Sigmoid colon (tissue), 7 donors: ENCODE results near the gene USP24. TPM values are rescaled to one million over a fixed set of nuclear protein-coding genes. Genes with fewer than 3 reads are reported as not detected.

Source experiments
- DNase-seq: peaks from one replicate; pipeline ENCODE4 v3.0.0-alpha.2; 2019
- H3K27ac ChIP-seq, 4 donors: fragments of 200-600 bp; sonication (generic); one replicate each; pipeline ENCODE4 v1.5.1; 2016 to 2019; ENCODE audit warnings: mild to moderate bottlenecking in 1 of 4
- H3K27me3 ChIP-seq, 3 donors: fragments of 200-600 bp; sonication (generic); one replicate each; pipeline ENCODE4 v1.5.1; 2019; ENCODE audit warnings: mild to moderate bottlenecking in 1 of 3
- H3K36me3 ChIP-seq, 4 donors: fragments of 200-600 bp; sonication (generic); one replicate each; pipeline ENCODE4 v1.5.1; 2016 to 2019
- H3K4me1 ChIP-seq, 4 donors: fragments of 200-600 bp; sonication (generic); one replicate each; pipeline ENCODE4 v1.5.1; 2017 to 2019
- H3K4me3 ChIP-seq, 4 donors: fragments of 200-600 bp; sonication (generic); one replicate each; pipeline ENCODE4 v1.5.1; 2017 to 2019; ENCODE audit warnings: mild to moderate bottlenecking in 2 of 4, moderate library complexity in 1 of 4
- H3K9me3 ChIP-seq, 4 donors: fragments of 200-600 bp in 3 of 4; sonication (generic) in 3 of 4; one replicate each; pipeline versions ENCODE4 v1.5.1 to v1.6.1; 2013 to 2019
- CTCF ChIP-seq, 4 experiments: fragments of 450-650 bp in 3 of 4; fragments of 200-600 bp in 1 of 4; IDR thresholded peaks; one replicate each; pipeline ENCODE4 v1.5.1; 2016 to 2019; ENCODE audit warnings: antibody characterized with exemption in 4 of 4, mild to moderate bottlenecking in 3 of 4, moderate library complexity in 2 of 4
- EP300 ChIP-seq, 4 donors: sonication (generic); formaldehyde crosslinking; IDR thresholded peaks; one replicate each; pipeline ENCODE4 v1.6.1; 2017; ENCODE audit warnings: antibody characterized with exemption in 4 of 4
- POLR2A ChIP-seq, 2 donors: fragments of 450-650 bp; IDR thresholded peaks; one replicate each; pipeline ENCODE4 v1.6.1; 2016; ENCODE audit warnings: antibody characterized with exemption in 2 of 2, mild to moderate bottlenecking in 2 of 2, moderate library complexity in 2 of 2
- POLR2AphosphoS5 ChIP-seq, 4 donors: sonication (generic); formaldehyde crosslinking; IDR thresholded peaks; one replicate each; pipeline ENCODE4 v1.6.1; 2017; ENCODE audit warnings: antibody characterized with exemption in 4 of 4
- WGBS, 2 donors: extraction: QIAGEN DNeasy Blood & Tissue Kit; methylation state at CpG; one replicate each; pipeline ENCODE4 v1.1.7; 2013; 5-methylcytosine and 5-hydroxymethylcytosine counted together
- intact Hi-C: fragments of 100-400 bp; cut with DNase I; formaldehyde crosslinking; loops from one replicate; pipeline ENCODE4 v1.15.1; 2023
- polyA plus RNA-seq, 3 donors: library from polyadenylated mRNA; stranded (reverse); fragments of 200-250 nt; gene quantifications; one replicate each; pipeline ENCODE4 v1.2.3, GENCODE V29; 2013
- total RNA-seq, 4 donors: library from RNA; depleted of rRNA; stranded (reverse); fragments of >200 nt; gene quantifications; one replicate each; pipeline ENCODE4 v1.1.0, GENCODE V29; 2016
- donor health status: healthy with polysubstance abuse.
- donor health status: Bipolar disorder and iron deficiency.
- donor health status: healthy.

USP24 gene
- total and polyA plus RNA-seq, 7 donors: 3.6 to 66.2 (median 46.4) TPM

GRCh38 chr1:55043726-55044125, 171.4 kb downstream of the USP24 start:
- WGBS, 2 donors: 96% methylated on average over 9 of the region's 9 CpGs
- H3K9me3 ChIP-seq: no peaks in the 10 kb centered on the region
- no peaks in the 10 kb centered on the region for H3K36me3 ChIP-seq
- H3K27ac ChIP-seq: no peak overlapping the region
- TF ChIP-seq CTCF (IDR thresholded peaks at IDR 0.05): no peak
- no peak for TF ChIP-seq EP300 (IDR thresholded peaks at IDR 0.05)
- TF ChIP-seq POLR2A (IDR thresholded peaks at IDR 0.05): no peak
- no peak for TF ChIP-seq POLR2AphosphoS5 (IDR thresholded peaks at IDR 0.05)
- no peak overlapping the region for H3K4me3 ChIP-seq
- intact Hi-C loops: no loop called here
- H3K27me3 ChIP-seq: peaks cover 0 to 20% (median 19%) of the 10 kb centered on the region in 3 donors
- DNase-seq: no peak
- peaks cover 0 to 15% (median 10%) of the 10 kb centered on the region in 4 donors for H3K4me1 ChIP-seq

- WGBS, 2 donors: 96% methylated on average over 2 of the region's 2 CpGs
- Histone ChIP-seq H3K4me1 (peaks cover 0 to 15% (median 10%) of the 10 kb centered on the region in 4 donors), H3K4me3 (no peak overlapping the region), H3K9me3 (no peaks in the 10 kb centered on the region), H3K36me3 (no peaks in the 10 kb centered on the region), H3K27me3 (peaks cover 0 to 28% (median 22%) of the 10 kb centered on the region in 3 donors), H3K27ac (no peak overlapping the region)
- DNase-seq: no peak
- intact Hi-C loops: no loop called here
- TF ChIP-seq POLR2AphosphoS5 (IDR thresholded peaks at IDR 0.05) (no peak), POLR2A (IDR thresholded peaks at IDR 0.05) (no peak), EP300 (IDR thresholded peaks at IDR 0.05) (no peak), CTCF (IDR thresholded peaks at IDR 0.05) (no peak)
Observed at GRCh38 chr1:55043011-55043410, 172.2 kb downstream of the USP24 start.

- DNase-seq: no peak
- Histone ChIP-seq H3K4me3 (no peak overlapping the region), H3K9me3 (no peaks in the 10 kb centered on the region), H3K36me3 (no peaks in the 10 kb centered on the region), H3K27me3 (peaks cover 0 to 39% (median 27%) of the 10 kb centered on the region in 3 donors), H3K27ac (no peak overlapping the region), H3K4me1 (peaks cover 0 to 15% (median 10%) of the 10 kb centered on the region in 4 donors)
- no peak for TF ChIP-seq POLR2A (IDR thresholded peaks at IDR 0.05)
- no peak for TF ChIP-seq EP300 (IDR thresholded peaks at IDR 0.05)
- no peak for TF ChIP-seq CTCF (IDR thresholded peaks at IDR 0.05)
- no peak for TF ChIP-seq POLR2AphosphoS5 (IDR thresholded peaks at IDR 0.05)
- 64 to 96% methylated on average over 3 of the region's 3 CpGs for WGBS, 2 donors
- intact Hi-C loops: no loop called here
Observed at GRCh38 chr1:55041613-55042012, 173.6 kb downstream of the USP24 start.

GRCh38 chr1:55040933-55041494, 174.2 kb downstream of the USP24 start:
- TF ChIP-seq CTCF (IDR thresholded peaks at IDR 0.05): no peak
- TF ChIP-seq POLR2A (IDR thresholded peaks at IDR 0.05): no peak
- no peak for TF ChIP-seq POLR2AphosphoS5 (IDR thresholded peaks at IDR 0.05)
- Histone ChIP-seq H3K4me3 (no peak overlapping the region), H3K27ac (no peak overlapping the region), H3K36me3 (no peaks in the 10 kb centered on the region), H3K4me1 (peaks cover 0 to 15% (median 10%) of the 10 kb centered on the region in 4 donors), H3K9me3 (no peaks in the 10 kb centered on the region), H3K27me3 (peaks cover 0 to 42% (median 27%) of the 10 kb centered on the region in 3 donors)
- 38 to 63% methylated on average over 5 of the region's 5 CpGs for WGBS, 2 donors
- intact Hi-C loops: no loop called here
- DNase-seq: no peak
